Measurements from ENCODE around the gene SCO1. TPM values are rescaled to one million over a fixed set of nuclear protein-coding genes. Genes with fewer than 3 reads are reported as not detected.
A peak's percentile ranks its signal among the peaks of the same experiment; 100 is the strongest.

The SCO1 gene
- total RNA-seq (31.8 and 56.6 TPM in 2 replicates), polyA plus RNA-seq (16.7 and 20.0 TPM in 2 replicates), polyA minus RNA-seq (ENCODE audit: low replicate concordance) (8.2 and 9.0 TPM in 2 replicates)
- polyA plus RNA-seq (2012) = 17.4 and 22.9 TPM in 2 replicates

- DNase-seq (ENCODE audit: low read depth in 2 of 2) = peak; percentile 94
- Histone ChIP-seq H2AFZ (ENCODE audit: low read length) (peak within 1 kb of the TSS; percentile 82), H3K79me2 (ENCODE audit: control insufficient read depth, insufficient read depth, low read length) (peaks cover 19% of the 10 kb centered on the region), H3K4me2 (ENCODE audit: extremely low read depth, insufficient read depth, low read length) (peak within 1 kb of the TSS; percentile 96), H3K9me3 (ENCODE audit: control insufficient read depth, insufficient read depth, low read depth, low read length) (no peaks in the 10 kb centered on the region), H3K9ac (ENCODE audit: insufficient read depth, low read length) (peak within 1 kb of the TSS; percentile 84), H3K4me3 (replicated peaks in 1 of 4; ENCODE audit: control extremely low read depth in 1 of 4, insufficient read depth in 1 of 4, low read depth in 3 of 4, low read length in 4 of 4) (peak within 1 kb of the TSS; percentile 76 to 94 (median 91)), H3K27me3 (ENCODE audit: control insufficient read depth, insufficient read depth, low read length) (no peaks in the 10 kb centered on the region), H3K4me1 (ENCODE audit: control insufficient read depth, extremely low read depth, insufficient read depth, low read length) (peaks cover under 1% of the 10 kb centered on the region), H3K36me3 (ENCODE audit: control insufficient read depth, insufficient read depth, low read length) (peaks cover 1% of the 10 kb centered on the region), H4K20me1 (ENCODE audit: control insufficient read depth, extremely low read depth, insufficient read depth, low read length) (no peaks in the 10 kb centered on the region), H3K27ac (ENCODE audit: insufficient read depth, low read length) (peak within 1 kb of the TSS; percentile 63)
- TF ChIP-seq CTCF (conservative IDR thresholded peaks at IDR 0.05 in 1 of 2, IDR thresholded peaks at IDR 0.05 in 1 of 2; ENCODE audit: low read depth in 1 of 2, low read length in 2 of 2) (peak; percentile 45 to 48), EZH2 (IDR thresholded peaks at IDR 0.05; ENCODE audit: low read length, missing control alignments) (no peak)
Measured at GRCh38 chr17:10697092-10698081, at the start of gene SCO1, which contains the start of gene ADPRM. SCO1 (minus strand) TSS chr17:10697533; CDS start chr17:10697507, 26 bp downstream. ADPRM (plus strand) TSS chr17:10697594; CDS start chr17:10704927, 7,333 bp downstream.

- Histone ChIP-seq H3K4me2 (ENCODE audit: extremely low read depth, insufficient read depth, low read length) (no peak overlapping the region), H4K20me1 (ENCODE audit: control insufficient read depth, extremely low read depth, insufficient read depth, low read length) (no peaks in the 10 kb centered on the region), H3K27me3 (ENCODE audit: control insufficient read depth, insufficient read depth, low read length) (no peaks in the 10 kb centered on the region), H3K36me3 (ENCODE audit: control insufficient read depth, insufficient read depth, low read length) (no peaks in the 10 kb centered on the region), H3K27ac (ENCODE audit: insufficient read depth, low read length) (no peak overlapping the region), H3K4me3 (replicated peaks in 1 of 4; ENCODE audit: control extremely low read depth in 1 of 4, insufficient read depth in 1 of 4, low read depth in 3 of 4, low read length in 4 of 4) (no peak overlapping the region), H3K79me2 (ENCODE audit: control insufficient read depth, insufficient read depth, low read length) (no peaks in the 10 kb centered on the region), H2AFZ (ENCODE audit: low read length) (no peak overlapping the region), H3K4me1 (ENCODE audit: control insufficient read depth, extremely low read depth, insufficient read depth, low read length) (no peaks in the 10 kb centered on the region), H3K9me3 (ENCODE audit: control insufficient read depth, insufficient read depth, low read depth, low read length) (no peaks in the 10 kb centered on the region), H3K9ac (ENCODE audit: insufficient read depth, low read length) (no peak overlapping the region)
- DNase-seq (ENCODE audit: low read depth in 2 of 2) = peak in 1 of 2 donors; percentile 27
- TF ChIP-seq CTCF (conservative IDR thresholded peaks at IDR 0.05 in 1 of 2, IDR thresholded peaks at IDR 0.05 in 1 of 2; ENCODE audit: low read depth in 1 of 2, low read length in 2 of 2) (no peak), EZH2 (IDR thresholded peaks at IDR 0.05; ENCODE audit: low read length, missing control alignments) (no peak)
Measured at GRCh38 chr17:10745231-10745630, 47.9 kb upstream of the SCO1 start.

- no peak overlapping the region for H3K4me2 ChIP-seq (ENCODE audit: extremely low read depth, insufficient read depth, low read length)
- no peaks in the 10 kb centered on the region for H3K9me3 ChIP-seq (ENCODE audit: control insufficient read depth, insufficient read depth, low read depth, low read length)
Measured at GRCh38 chr17:10744501-10745000, 47.2 kb upstream of the SCO1 start.

More at GRCh38 chr17:10744501-10745000, 47.2 kb upstream of the SCO1 start:
- Histone ChIP-seq H3K27ac (ENCODE audit: insufficient read depth, low read length) (no peak overlapping the region), H3K4me3 (replicated peaks in 1 of 4; ENCODE audit: control extremely low read depth in 1 of 4, insufficient read depth in 1 of 4, low read depth in 3 of 4, low read length in 4 of 4) (no peak overlapping the region), H3K9ac (ENCODE audit: insufficient read depth, low read length) (no peak overlapping the region), H2AFZ (ENCODE audit: low read length) (no peak overlapping the region), H3K79me2 (ENCODE audit: control insufficient read depth, insufficient read depth, low read length) (no peaks in the 10 kb centered on the region), H3K36me3 (ENCODE audit: control insufficient read depth, insufficient read depth, low read length) (no peaks in the 10 kb centered on the region), H3K4me1 (ENCODE audit: control insufficient read depth, extremely low read depth, insufficient read depth, low read length) (no peaks in the 10 kb centered on the region), H3K27me3 (ENCODE audit: control insufficient read depth, insufficient read depth, low read length) (no peaks in the 10 kb centered on the region), H4K20me1 (ENCODE audit: control insufficient read depth, extremely low read depth, insufficient read depth, low read length) (no peaks in the 10 kb centered on the region)
- TF ChIP-seq EZH2 (IDR thresholded peaks at IDR 0.05; ENCODE audit: low read length, missing control alignments) (no peak), CTCF (conservative IDR thresholded peaks at IDR 0.05 in 1 of 2, IDR thresholded peaks at IDR 0.05 in 1 of 2; ENCODE audit: low read depth in 1 of 2, low read length in 2 of 2) (no peak)
- DNase-seq (ENCODE audit: low read depth in 2 of 2) = no peak

Measured in fibroblast of lung (primary cell).